ENCODE results near the gene CCR7. TPM values are rescaled to one million over a fixed set of nuclear protein-coding genes. Genes with fewer than 3 reads are reported as not detected.
A peak's percentile ranks its signal among the peaks of the same experiment; 100 is the strongest.

Gene CCR7
- total and polyA plus RNA-seq, 12 donors: 0.10 to 1.7 (median 0.46) TPM; not detected in 7

DNA sequence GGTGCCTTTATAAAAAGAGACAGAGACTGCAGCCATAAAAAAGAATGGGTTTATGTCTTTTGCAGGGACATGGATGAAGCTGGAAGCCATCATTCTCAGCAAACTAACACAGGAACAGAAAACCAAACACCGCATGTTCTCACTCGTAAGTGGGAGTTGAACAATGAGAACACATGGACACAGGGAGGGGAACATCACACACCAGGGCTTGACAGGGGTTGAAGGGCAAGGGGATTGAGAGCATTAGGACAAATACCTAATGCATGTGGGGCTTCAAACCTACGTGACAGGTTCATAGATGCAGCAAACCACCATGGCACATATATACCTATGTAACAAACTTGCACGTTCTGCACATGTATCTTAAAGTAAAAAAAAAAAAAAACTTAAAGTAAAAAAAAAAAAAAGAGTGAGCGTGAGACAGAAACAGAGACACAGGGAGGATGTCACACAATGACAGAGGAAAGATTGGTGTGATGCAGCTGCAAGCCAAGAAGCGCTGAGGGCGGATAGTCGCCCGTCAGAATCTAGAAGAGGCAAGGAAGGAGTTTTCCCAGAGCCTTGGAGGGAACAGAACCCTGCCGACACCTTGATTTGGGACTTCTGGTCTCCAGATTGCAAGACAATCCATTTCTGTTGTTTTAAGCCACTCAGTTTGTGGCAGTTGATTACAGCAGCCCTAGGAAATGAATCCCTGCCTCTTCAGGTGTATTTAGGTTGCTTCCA is 36.4 kb downstream of the CCR7 start:
- H3K27me3 ChIP-seq: peaks cover 0 to 4% (median 0%) of the 10 kb centered on the region in 7 donors
- no peak overlapping the region for H3K4me3 ChIP-seq
- ATAC-seq (no peak), DNase-seq (no peak)
- intact Hi-C loops (cut with DNase I): loop anchor here in 1 of 10 donors (5.0 kb wide), 1 partner anchor 227 kb away; no protein-coding TSS in a partner anchor
- H3K36me3 ChIP-seq: no peaks in the 10 kb centered on the region
- TF ChIP-seq, protein P1, sequence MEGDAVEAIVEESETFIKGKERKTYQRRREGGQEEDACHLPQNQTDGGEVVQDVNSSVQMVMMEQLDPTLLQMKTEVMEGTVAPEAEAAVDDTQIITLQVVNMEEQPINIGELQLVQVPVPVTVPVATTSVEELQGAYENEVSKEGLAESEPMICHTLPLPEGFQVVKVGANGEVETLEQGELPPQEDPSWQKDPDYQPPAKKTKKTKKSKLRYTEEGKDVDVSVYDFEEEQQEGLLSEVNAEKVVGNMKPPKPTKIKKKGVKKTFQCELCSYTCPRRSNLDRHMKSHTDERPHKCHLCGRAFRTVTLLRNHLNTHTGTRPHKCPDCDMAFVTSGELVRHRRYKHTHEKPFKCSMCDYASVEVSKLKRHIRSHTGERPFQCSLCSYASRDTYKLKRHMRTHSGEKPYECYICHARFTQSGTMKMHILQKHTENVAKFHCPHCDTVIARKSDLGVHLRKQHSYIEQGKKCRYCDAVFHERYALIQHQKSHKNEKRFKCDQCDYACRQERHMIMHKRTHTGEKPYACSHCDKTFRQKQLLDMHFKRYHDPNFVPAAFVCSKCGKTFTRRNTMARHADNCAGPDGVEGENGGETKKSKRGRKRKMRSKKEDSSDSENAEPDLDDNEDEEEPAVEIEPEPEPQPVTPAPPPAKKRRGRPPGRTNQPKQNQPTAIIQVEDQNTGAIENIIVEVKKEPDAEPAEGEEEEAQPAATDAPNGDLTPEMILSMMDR (IDR thresholded peaks at IDR 0.05): no peak
- peaks cover 5 to 39% (median 23%) of the 10 kb centered on the region in 9 donors for H3K4me1 ChIP-seq
- WGBS, 2 donors: 88% methylated on average over 10 of the region's 10 CpGs
- H3K9me3 ChIP-seq: peaks cover 0 to 23% (median 0%) of the 10 kb centered on the region in 11 donors
- peak overlapping the region in 1 of 10 donors; percentile 39 for H3K27ac ChIP-seq

DNA sequence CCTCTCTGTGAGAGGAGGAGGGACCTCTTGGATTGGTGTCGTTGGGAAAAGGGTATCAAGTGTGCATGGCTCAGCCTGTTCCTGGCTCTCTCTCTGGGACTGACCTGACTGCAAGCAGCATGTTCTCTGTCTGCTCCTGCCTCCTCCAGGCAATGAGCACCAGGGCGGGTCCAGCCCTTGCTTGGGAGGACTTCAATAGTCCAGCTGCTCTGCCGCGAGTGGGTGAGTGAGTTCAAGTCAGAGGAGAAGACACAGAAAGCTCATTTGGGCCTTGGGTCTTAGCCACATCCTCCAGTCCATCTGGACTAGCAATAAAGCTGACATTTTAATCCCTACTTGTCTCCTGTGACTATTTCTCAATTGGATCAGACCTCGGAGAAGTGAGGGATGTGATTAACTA is 38.6 kb downstream of the CCR7 start:
- Histone ChIP-seq H3K4me3 (no peak overlapping the region), H3K27me3 (peaks cover 0 to 4% (median 0%) of the 10 kb centered on the region in 7 donors), H3K4me1 (peaks cover 0 to 19% (median 4%) of the 10 kb centered on the region in 9 donors), H3K27ac (peak overlapping the region in 5 of 10 donors; percentile 22 to 58 (median 37)), H3K36me3 (no peaks in the 10 kb centered on the region), H3K9me3 (peaks cover 0 to 23% (median 0%) of the 10 kb centered on the region in 11 donors)
- intact Hi-C loops (cut with DNase I): loop anchor here in 1 of 10 donors (5.0 kb wide), 1 partner anchor 224 kb away; no protein-coding TSS in a partner anchor
- TF ChIP-seq, protein P1 (IDR thresholded peaks at IDR 0.05): no peak
- 45 to 46% methylated on average over 5 of the region's 5 CpGs for WGBS, 2 donors
- DNase-seq: peak in 1 of 2 donors; percentile 32
- peak; percentile 43 to 89 (median 80) for ATAC-seq

DNA sequence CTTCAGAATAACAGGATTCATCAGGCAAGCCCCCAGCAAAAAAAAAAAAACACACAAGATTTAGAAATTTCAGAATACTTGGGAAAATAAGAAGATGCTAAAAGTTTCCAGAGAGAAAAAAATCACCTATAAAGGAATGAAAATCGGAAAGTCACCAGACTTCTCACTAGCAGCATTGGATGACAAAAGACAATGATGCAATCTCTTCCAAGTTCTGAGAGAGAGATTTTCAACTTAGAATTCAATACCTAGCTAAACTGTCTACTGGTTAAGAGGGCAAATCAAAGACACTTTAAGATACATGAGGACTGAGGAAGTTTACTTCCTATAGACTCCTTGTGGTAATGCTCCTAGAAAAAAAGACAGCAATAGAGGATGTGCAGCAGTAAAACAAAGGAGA is 40.0 kb downstream of the CCR7 start:
- Histone ChIP-seq H3K9me3 (peaks cover 0 to 23% (median 0%) of the 10 kb centered on the region in 11 donors), H3K4me3 (no peak overlapping the region), H3K27ac (no peak overlapping the region), H3K4me1 (peaks cover 0 to 15% (median 0%) of the 10 kb centered on the region in 9 donors), H3K36me3 (no peaks in the 10 kb centered on the region), H3K27me3 (peaks cover 0 to 5% (median 0%) of the 10 kb centered on the region in 7 donors)
- intact Hi-C loops (cut with DNase I): loop anchor here in 1 of 10 donors (5.0 kb wide), 1 partner anchor 223 kb away; no protein-coding TSS in a partner anchor
- TF ChIP-seq, protein P1 (IDR thresholded peaks at IDR 0.05): no peak
- 94 to 96% methylated on average over 1 of the region's 1 CpG for WGBS, 2 donors
- DNase-seq: no peak
- ATAC-seq: no peak

DNA sequence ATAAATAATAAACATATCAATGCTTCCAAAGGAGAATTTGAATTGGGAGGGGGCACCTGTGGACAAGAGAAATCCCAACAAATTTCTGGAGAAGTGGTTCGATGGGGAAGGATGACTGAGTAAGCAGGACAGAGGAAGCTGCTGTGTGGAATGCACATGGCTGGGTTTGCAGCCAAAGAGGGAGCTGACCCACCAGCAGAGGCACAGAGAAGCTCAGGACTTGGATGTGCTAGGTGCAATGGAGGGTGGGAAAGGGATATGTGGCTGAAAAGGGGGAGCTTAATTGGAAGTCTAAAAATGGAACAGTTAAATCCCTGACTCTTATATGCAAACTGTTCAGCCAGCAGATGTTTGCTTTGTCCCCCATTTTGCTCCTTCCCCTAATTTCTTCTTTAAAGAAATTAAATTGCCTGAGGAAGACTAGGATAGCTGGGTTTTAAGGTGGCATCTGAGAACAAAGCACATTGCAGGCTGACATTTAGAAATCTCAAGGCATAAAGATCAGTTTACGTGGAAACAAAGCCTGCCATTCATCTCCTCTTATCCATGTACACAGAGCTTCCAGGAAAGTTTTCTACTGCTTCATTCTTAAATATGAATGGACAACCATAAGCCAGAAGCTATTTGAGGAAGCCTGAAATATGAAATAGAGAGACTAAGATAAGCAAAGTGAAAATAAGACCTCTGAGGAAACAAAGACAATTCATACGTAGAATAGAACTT is 40.9 kb downstream of the CCR7 start:
- intact Hi-C loops (cut with DNase I): loop anchor here in 1 of 10 donors (5.0 kb wide), 1 partner anchor 37 kb away; no protein-coding TSS in a partner anchor
- TF ChIP-seq, protein P1 (IDR thresholded peaks at IDR 0.05): no peak
- Histone ChIP-seq H3K27ac (no peak overlapping the region), H3K4me3 (no peak overlapping the region), H3K27me3 (peaks cover 0 to 7% (median 0%) of the 10 kb centered on the region in 7 donors), H3K4me1 (peaks cover 0 to 15% (median 0%) of the 10 kb centered on the region in 9 donors), H3K9me3 (peaks cover 0 to 23% (median 0%) of the 10 kb centered on the region in 11 donors), H3K36me3 (no peaks in the 10 kb centered on the region)
- WGBS, 2 donors: 66 to 75% methylated on average over 3 of the region's 3 CpGs
- ATAC-seq (no peak), DNase-seq (no peak)

All from heart right ventricle (tissue), 16 donors.